ENCODE results near the gene HES2.

HES2 gene

DNA sequence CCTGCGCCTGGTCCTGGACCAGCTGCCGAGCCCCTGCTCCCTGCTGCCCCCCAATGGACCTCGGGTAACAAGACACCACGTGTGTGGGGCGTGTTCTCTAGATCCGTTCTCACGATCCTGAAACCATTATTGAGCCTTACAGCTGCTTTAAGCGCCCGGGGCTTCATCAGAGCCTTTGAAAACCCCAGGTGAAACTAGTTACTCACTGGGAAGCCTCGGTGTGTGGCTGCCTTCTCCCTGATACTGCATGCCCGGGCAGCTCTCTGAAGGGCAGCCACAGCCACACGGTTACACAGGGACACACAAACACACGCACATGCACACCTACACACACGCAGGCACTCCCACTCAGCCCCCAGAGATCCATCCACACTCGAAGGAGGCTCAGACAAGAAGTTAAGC is 5.3 kb downstream of the HES2 start:
- H3K4me1 ChIP-seq (ENCODE audit: control insufficient read depth, insufficient read depth, low read depth, low read length), result peaks cover 15% of the 10 kb centered on the region
- H3K9ac ChIP-seq (ENCODE audit: low read length), result peak overlapping the region; percentile 41
- no peak overlapping the region for H2BK15ac ChIP-seq (ENCODE audit: low read depth, poor library complexity, severe bottlenecking)
- H3K9me3 ChIP-seq (ENCODE audit: control insufficient read depth, low read length), result no peaks in the 10 kb centered on the region
- H4K8ac ChIP-seq (ENCODE audit: low read length), result peak overlapping the region; percentile 79
- H3K4ac ChIP-seq (ENCODE audit: low read depth in 1 of 2, low read length in 2 of 2), result peak overlapping the region in 1 of 2 experiments; percentile 52
- H2BK12ac ChIP-seq (ENCODE audit: low read length in 2 of 2), result peak overlapping the region in 1 of 2 experiments; percentile 82
- H3K18ac ChIP-seq (ENCODE audit: low read depth in 1 of 2, low read length in 2 of 2), result peak overlapping the region; percentile 1 to 37
- H2AFZ ChIP-seq (ENCODE audit: low read depth, low read length), result no peak overlapping the region
- peak overlapping the region; percentile 8 for H2BK5ac ChIP-seq (ENCODE audit: low read depth, low read length, poor library complexity, severe bottlenecking)
- peak overlapping the region; percentile 18 for H3K4me2 ChIP-seq (ENCODE audit: low read length, poor library complexity, severe bottlenecking)
- H3K27me3 ChIP-seq (ENCODE audit: control insufficient read depth in 1 of 2, insufficient read depth in 1 of 2, low read length in 2 of 2), result peaks cover 46 to 59% of the 10 kb centered on the region in 2 experiments
- WGBS, result 10% methylated on average over 15 of the region's 15 CpGs
- peak; percentile 65 for DNase-seq
- H3K4me3 ChIP-seq (ENCODE audit: insufficient read depth in 1 of 2, low read depth in 1 of 2, low read length in 2 of 2), result peak overlapping the region in 1 of 2 experiments; percentile 45
- no peak overlapping the region for H2BK120ac ChIP-seq (ENCODE audit: low read depth, low read length)
- H3K23ac ChIP-seq (ENCODE audit: low read length in 2 of 2), result no peak overlapping the region
- H3K36me3 ChIP-seq (ENCODE audit: control insufficient read depth in 1 of 2, insufficient read depth in 2 of 2, low read depth in 1 of 2, low read length in 2 of 2), result no peaks in the 10 kb centered on the region
- H4K91ac ChIP-seq (ENCODE audit: low read length), result no peak overlapping the region
- H2AK5ac ChIP-seq (ENCODE audit: low read length, severe bottlenecking), result no peak overlapping the region
- H3K27ac ChIP-seq (ENCODE audit: low read length, poor library complexity, severe bottlenecking), result no peak overlapping the region
- no peak overlapping the region for H3K14ac ChIP-seq (ENCODE audit: low read length in 2 of 2)
- H3K79me1 ChIP-seq (replicated peaks; ENCODE audit: low read length, poor library complexity, severe bottlenecking), result no peaks in the 10 kb centered on the region

DNA sequence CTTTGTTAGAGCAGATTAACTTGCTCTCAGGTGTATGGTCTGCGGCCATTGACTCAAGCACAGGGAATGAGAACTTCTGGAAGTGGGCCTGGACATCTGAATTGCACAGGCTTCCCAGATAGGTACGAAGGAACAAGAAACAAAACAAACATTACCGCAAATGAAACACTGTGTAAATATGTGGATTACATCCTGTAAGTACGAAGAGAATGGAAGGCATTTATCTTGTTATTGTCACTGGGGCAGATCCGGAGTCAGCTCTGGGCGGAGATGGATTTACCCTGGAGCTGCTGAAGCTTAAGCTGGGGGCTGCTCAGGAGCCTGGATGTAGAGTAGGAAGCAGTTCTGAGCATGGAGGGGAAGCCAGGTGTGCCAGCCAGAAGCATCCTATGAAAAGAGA is 6.8 kb downstream of the HES2 start:
- no peaks in the 10 kb centered on the region for H3K79me1 ChIP-seq (replicated peaks; ENCODE audit: low read length, poor library complexity, severe bottlenecking)
- H3K9ac ChIP-seq (ENCODE audit: low read length), result no peak overlapping the region
- no peak for DNase-seq
- H3K9me3 ChIP-seq (ENCODE audit: control insufficient read depth, low read length), result no peaks in the 10 kb centered on the region
- H2AFZ ChIP-seq (ENCODE audit: low read depth, low read length), result no peak overlapping the region
- no peak overlapping the region for H2BK5ac ChIP-seq (ENCODE audit: low read depth, low read length, poor library complexity, severe bottlenecking)
- H3K18ac ChIP-seq (ENCODE audit: low read depth in 1 of 2, low read length in 2 of 2), result no peak overlapping the region
- H3K27ac ChIP-seq (ENCODE audit: low read length, poor library complexity, severe bottlenecking), result no peak overlapping the region
- H2AK5ac ChIP-seq (ENCODE audit: low read length, severe bottlenecking), result no peak overlapping the region
- no peak overlapping the region for H2BK15ac ChIP-seq (ENCODE audit: low read depth, poor library complexity, severe bottlenecking)
- H3K14ac ChIP-seq (ENCODE audit: low read length in 2 of 2), result no peak overlapping the region
- no peak overlapping the region for H4K91ac ChIP-seq (ENCODE audit: low read length)
- peaks cover 35 to 46% of the 10 kb centered on the region in 2 experiments for H3K27me3 ChIP-seq (ENCODE audit: control insufficient read depth in 1 of 2, insufficient read depth in 1 of 2, low read length in 2 of 2)
- peaks cover 6% of the 10 kb centered on the region for H3K4me1 ChIP-seq (ENCODE audit: control insufficient read depth, insufficient read depth, low read depth, low read length)
- H2BK12ac ChIP-seq (ENCODE audit: low read length in 2 of 2), result no peak overlapping the region
- no peak overlapping the region for H3K4ac ChIP-seq (ENCODE audit: low read depth in 1 of 2, low read length in 2 of 2)
- H2BK120ac ChIP-seq (ENCODE audit: low read depth, low read length), result no peak overlapping the region
- no peak overlapping the region for H3K4me2 ChIP-seq (ENCODE audit: low read length, poor library complexity, severe bottlenecking)
- no peaks in the 10 kb centered on the region for H3K36me3 ChIP-seq (ENCODE audit: control insufficient read depth in 1 of 2, insufficient read depth in 2 of 2, low read depth in 1 of 2, low read length in 2 of 2)
- H3K4me3 ChIP-seq (ENCODE audit: insufficient read depth in 1 of 2, low read depth in 1 of 2, low read length in 2 of 2), result no peak overlapping the region
- WGBS, result 66% methylated on average over 6 of the region's 6 CpGs
- no peak overlapping the region for H3K23ac ChIP-seq (ENCODE audit: low read length in 2 of 2)
- H4K8ac ChIP-seq (ENCODE audit: low read length), result no peak overlapping the region

DNA sequence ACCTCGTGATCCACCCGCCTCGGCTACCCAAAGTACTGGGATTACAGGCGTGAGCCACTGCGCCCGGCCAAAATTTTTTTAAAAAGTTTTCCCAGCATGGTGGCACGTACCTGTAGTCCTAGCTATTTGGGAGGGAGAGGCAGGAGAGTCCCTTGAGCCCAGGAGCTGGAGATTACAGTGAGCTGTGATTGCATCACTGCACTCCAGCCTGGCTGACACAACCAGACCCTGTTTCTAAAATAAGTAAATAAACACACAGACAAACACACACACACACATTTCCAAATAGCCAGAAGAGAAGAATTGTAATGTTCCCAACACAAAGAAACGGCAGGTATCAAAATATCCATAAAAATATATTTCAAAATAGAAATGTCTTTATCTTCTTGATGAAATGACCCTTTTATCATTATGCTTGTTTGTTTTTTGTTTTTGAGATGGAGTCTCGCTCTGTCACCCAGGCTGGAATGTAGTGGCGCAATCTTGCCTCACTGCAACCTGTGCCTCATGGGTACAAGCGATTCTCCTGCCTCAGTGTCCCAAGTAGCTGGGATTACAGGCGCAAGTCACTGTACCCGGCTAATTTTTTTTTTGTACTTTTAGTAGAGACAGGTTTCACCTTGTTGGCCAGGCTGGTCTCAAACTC is 9.3 kb downstream of the HES2 start:
- Histone ChIP-seq H3K36me3 (ENCODE audit: control insufficient read depth in 1 of 2, insufficient read depth in 2 of 2, low read depth in 1 of 2, low read length in 2 of 2) (no peaks in the 10 kb centered on the region), H3K18ac (ENCODE audit: low read depth in 1 of 2, low read length in 2 of 2) (no peak overlapping the region), H3K9ac (ENCODE audit: low read length) (no peak overlapping the region), H2BK120ac (ENCODE audit: low read depth, low read length) (no peak overlapping the region), H2AK5ac (ENCODE audit: low read length, severe bottlenecking) (no peak overlapping the region), H3K4me2 (ENCODE audit: low read length, poor library complexity, severe bottlenecking) (no peak overlapping the region), H3K4me1 (ENCODE audit: control insufficient read depth, insufficient read depth, low read depth, low read length) (peaks cover 6% of the 10 kb centered on the region), H3K27me3 (ENCODE audit: control insufficient read depth in 1 of 2, insufficient read depth in 1 of 2, low read length in 2 of 2) (peaks cover 13 to 34% of the 10 kb centered on the region in 2 experiments), H3K4me3 (ENCODE audit: insufficient read depth in 1 of 2, low read depth in 1 of 2, low read length in 2 of 2) (no peak overlapping the region), H2BK12ac (ENCODE audit: low read length in 2 of 2) (no peak overlapping the region), H2AFZ (ENCODE audit: low read depth, low read length) (no peak overlapping the region), H3K23ac (ENCODE audit: low read length in 2 of 2) (no peak overlapping the region), H3K9me3 (ENCODE audit: control insufficient read depth, low read length) (no peaks in the 10 kb centered on the region), H3K79me1 (replicated peaks; ENCODE audit: low read length, poor library complexity, severe bottlenecking) (no peaks in the 10 kb centered on the region), H2BK5ac (ENCODE audit: low read depth, low read length, poor library complexity, severe bottlenecking) (no peak overlapping the region), H3K27ac (ENCODE audit: low read length, poor library complexity, severe bottlenecking) (no peak overlapping the region), H3K4ac (ENCODE audit: low read depth in 1 of 2, low read length in 2 of 2) (no peak overlapping the region), H4K8ac (ENCODE audit: low read length) (no peak overlapping the region), H2BK15ac (ENCODE audit: low read depth, poor library complexity, severe bottlenecking) (peak overlapping the region; percentile 38), H4K91ac (ENCODE audit: low read length) (no peak overlapping the region), H3K14ac (ENCODE audit: low read length in 2 of 2) (no peak overlapping the region)
- 85% methylated on average over 12 of the region's 13 CpGs for WGBS
- DNase-seq, result no peak

DNA sequence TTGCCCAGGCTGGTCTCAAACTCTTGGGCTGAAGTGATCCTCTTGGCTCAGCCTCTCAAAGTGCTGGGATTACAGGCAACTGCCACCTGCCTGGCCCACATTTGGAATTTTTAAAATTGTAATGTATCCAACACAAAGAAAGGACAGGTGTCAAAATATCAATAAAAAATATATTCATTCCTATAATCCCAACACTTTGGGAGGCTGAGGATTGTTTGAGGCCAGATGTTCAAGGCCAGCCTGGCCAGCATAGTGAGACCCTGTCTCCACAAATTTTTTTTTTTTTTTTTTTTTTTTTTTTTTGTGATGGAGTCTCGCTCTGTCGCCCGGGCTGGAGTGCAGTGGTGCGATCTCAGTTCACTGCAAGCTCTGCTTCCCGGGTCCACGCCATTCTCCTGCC is 10.0 kb downstream of the HES2 start:
- H2BK15ac ChIP-seq (ENCODE audit: low read depth, poor library complexity, severe bottlenecking), result no peak overlapping the region
- H3K9ac ChIP-seq (ENCODE audit: low read length), result no peak overlapping the region
- H3K14ac ChIP-seq (ENCODE audit: low read length in 2 of 2), result no peak overlapping the region
- peaks cover 16 to 33% of the 10 kb centered on the region in 2 experiments for H3K27me3 ChIP-seq (ENCODE audit: control insufficient read depth in 1 of 2, insufficient read depth in 1 of 2, low read length in 2 of 2)
- H3K4ac ChIP-seq (ENCODE audit: low read depth in 1 of 2, low read length in 2 of 2), result no peak overlapping the region
- H3K4me1 ChIP-seq (ENCODE audit: control insufficient read depth, insufficient read depth, low read depth, low read length), result peaks cover 6% of the 10 kb centered on the region
- no peaks in the 10 kb centered on the region for H3K9me3 ChIP-seq (ENCODE audit: control insufficient read depth, low read length)
- no peak overlapping the region for H2AK5ac ChIP-seq (ENCODE audit: low read length, severe bottlenecking)
- no peak overlapping the region for H2AFZ ChIP-seq (ENCODE audit: low read depth, low read length)
- H3K4me2 ChIP-seq (ENCODE audit: low read length, poor library complexity, severe bottlenecking), result no peak overlapping the region
- no peak overlapping the region for H2BK5ac ChIP-seq (ENCODE audit: low read depth, low read length, poor library complexity, severe bottlenecking)
- H3K23ac ChIP-seq (ENCODE audit: low read length in 2 of 2), result no peak overlapping the region
- no peak overlapping the region for H3K18ac ChIP-seq (ENCODE audit: low read depth in 1 of 2, low read length in 2 of 2)
- H4K8ac ChIP-seq (ENCODE audit: low read length), result no peak overlapping the region
- H3K4me3 ChIP-seq (ENCODE audit: insufficient read depth in 1 of 2, low read depth in 1 of 2, low read length in 2 of 2), result no peak overlapping the region
- H4K91ac ChIP-seq (ENCODE audit: low read length), result no peak overlapping the region
- no peak overlapping the region for H3K27ac ChIP-seq (ENCODE audit: low read length, poor library complexity, severe bottlenecking)
- no peaks in the 10 kb centered on the region for H3K79me1 ChIP-seq (replicated peaks; ENCODE audit: low read length, poor library complexity, severe bottlenecking)
- DNase-seq, result no peak
- H2BK120ac ChIP-seq (ENCODE audit: low read depth, low read length), result no peak overlapping the region
- no peaks in the 10 kb centered on the region for H3K36me3 ChIP-seq (ENCODE audit: control insufficient read depth in 1 of 2, insufficient read depth in 2 of 2, low read depth in 1 of 2, low read length in 2 of 2)
- H2BK12ac ChIP-seq (ENCODE audit: low read length in 2 of 2), result no peak overlapping the region
- WGBS, result 88% methylated on average over 2 of the region's 6 CpGs
